ENCODE measurements around the gene HERPUD1. TPM values are rescaled to one million over a fixed set of nuclear protein-coding genes. Genes with fewer than 3 reads are reported as not detected.

The HERPUD1 gene
- total and polyA plus RNA-seq, 8 donors = 78.2 to 298 (median 203) TPM

DNA sequence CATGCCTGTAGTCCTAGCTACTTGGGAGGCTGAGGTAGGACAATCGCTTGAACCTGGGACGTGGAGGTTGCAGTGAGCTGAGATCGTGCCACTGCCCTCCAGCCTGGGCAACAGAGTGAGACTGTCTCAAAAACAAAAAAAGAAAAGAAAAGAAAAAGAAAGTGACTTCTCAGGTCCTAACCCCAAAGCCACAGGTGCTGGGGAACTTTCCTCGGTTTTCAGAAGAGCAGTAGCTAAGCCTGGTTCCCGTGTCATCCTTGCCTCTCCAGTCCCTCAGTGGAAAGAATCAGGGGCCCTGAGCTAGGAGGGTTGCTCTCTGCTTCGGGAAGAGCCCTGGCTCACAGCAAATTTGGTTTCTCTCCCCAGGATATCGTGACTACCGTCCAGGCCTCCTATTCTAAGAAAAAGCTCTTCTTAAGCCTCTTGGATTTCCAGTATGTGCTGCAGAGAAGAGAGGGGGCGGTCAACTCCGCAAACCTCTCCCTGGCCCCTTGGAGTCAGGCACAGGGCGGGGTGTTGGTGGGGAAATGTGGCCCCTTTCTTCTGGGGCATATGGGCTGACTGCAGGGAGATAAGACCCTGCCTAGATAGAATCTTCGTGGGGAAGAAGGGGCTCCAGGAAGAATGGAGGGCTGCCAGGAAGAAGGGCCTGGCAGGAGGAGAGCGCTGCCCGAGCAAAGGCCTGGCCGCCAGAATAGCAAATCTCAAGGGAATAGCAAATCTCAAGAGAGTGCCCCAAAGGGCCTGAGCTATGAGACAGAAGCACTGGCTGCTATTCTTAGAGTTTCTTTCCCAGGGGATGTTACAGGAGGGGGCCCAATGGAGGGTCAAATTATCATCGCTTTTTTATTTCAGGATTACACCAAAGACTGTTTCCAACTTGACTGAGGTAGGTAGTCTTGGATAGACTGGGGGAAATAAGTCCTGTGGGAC is 49.1 kb downstream of the HERPUD1 start:
- Histone ChIP-seq H3K4me3 (no peak overlapping the region), H3K4me1 (peaks cover 0 to 7% (median 0%) of the 10 kb centered on the region in 3 donors), H3K27ac (no peak overlapping the region), H3K9me3 (no peaks in the 10 kb centered on the region), H3K27me3 (no peaks in the 10 kb centered on the region), H3K36me3 (no peaks in the 10 kb centered on the region)
- 83 to 90% methylated on average over 16 of the region's 16 CpGs for WGBS, 2 donors
- FAIRE-seq (no peak), ATAC-seq (no peak), DNase-seq (no peak)
- intact Hi-C loops (cut with DNase I) = no loop called here
- TF ChIP-seq CTCF (IDR thresholded peaks at IDR 0.05) = no peak

GRCh38 chr16:56981729-56982271 is 49.9 kb downstream of the HERPUD1 start:
- Histone ChIP-seq H3K9me3 (no peaks in the 10 kb centered on the region), H3K4me1 (peaks cover 0 to 7% (median 0%) of the 10 kb centered on the region in 3 donors), H3K27me3 (no peaks in the 10 kb centered on the region), H3K4me3 (no peak overlapping the region), H3K36me3 (no peaks in the 10 kb centered on the region), H3K27ac (no peak overlapping the region)
- no peak for TF ChIP-seq CTCF (IDR thresholded peaks at IDR 0.05)
- 78 to 82% methylated on average over 12 of the region's 12 CpGs for WGBS, 2 donors
- intact Hi-C loops (cut with DNase I) = no loop called here
- no peak for DNase-seq
- no peak for ATAC-seq
- no peak for FAIRE-seq

- Histone ChIP-seq H3K27me3 (no peaks in the 10 kb centered on the region), H3K27ac (no peak overlapping the region), H3K4me1 (peaks cover 0 to 7% (median 0%) of the 10 kb centered on the region in 3 donors), H3K36me3 (no peaks in the 10 kb centered on the region), H3K9me3 (no peaks in the 10 kb centered on the region), H3K4me3 (no peak overlapping the region)
- FAIRE-seq (no peak), ATAC-seq (no peak), DNase-seq (no peak)
- intact Hi-C loops (cut with DNase I) = no loop called here
- WGBS, 2 donors = 74 to 91% methylated on average over 2 of the region's 2 CpGs
- no peak for TF ChIP-seq CTCF (IDR thresholded peaks at IDR 0.05)
Measured at GRCh38 chr16:56982695-56983094, 50.8 kb downstream of the HERPUD1 start.

DNA sequence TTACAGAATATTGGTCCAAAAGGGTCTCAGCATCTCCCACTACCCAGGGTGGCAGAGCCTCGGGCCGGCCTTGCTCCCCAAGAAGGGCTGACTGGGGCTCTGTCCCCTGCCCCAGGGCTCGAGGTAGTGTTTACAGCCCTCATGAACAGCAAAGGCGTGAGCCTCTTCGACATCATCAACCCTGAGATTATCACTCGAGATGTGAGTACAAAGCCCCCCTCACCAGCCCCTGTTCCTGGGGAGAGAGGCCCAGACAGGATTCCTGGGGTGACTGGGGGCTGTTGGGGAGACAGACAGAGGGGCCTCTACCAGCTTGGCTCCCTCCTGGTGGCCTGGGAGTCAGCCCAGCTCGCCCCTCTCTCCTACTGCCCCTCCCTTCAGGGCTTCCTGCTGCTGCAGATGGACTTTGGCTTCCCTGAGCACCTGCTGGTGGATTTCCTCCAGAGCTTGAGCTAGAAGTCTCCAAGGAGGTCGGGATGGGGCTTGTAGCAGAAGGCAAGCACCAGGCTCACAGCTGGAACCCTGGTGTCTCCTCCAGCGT is 51.3 kb downstream of the HERPUD1 start:
- WGBS, 2 donors = 59 to 61% methylated on average over 9 of the region's 9 CpGs
- H3K9me3 ChIP-seq = no peaks in the 10 kb centered on the region
- FAIRE-seq (no peak), ATAC-seq (peak; percentile 39 to 78 (median 68)), DNase-seq (peak in 2 of 6 donors; percentile 27 to 52)
- intact Hi-C loops (cut with DNase I) = no loop called here
- TF ChIP-seq CTCF (IDR thresholded peaks at IDR 0.05) = no peak
- peaks cover 0 to 7% (median 0%) of the 10 kb centered on the region in 3 donors for H3K4me1 ChIP-seq
- no peak overlapping the region for H3K27ac ChIP-seq
- no peaks in the 10 kb centered on the region for H3K36me3 ChIP-seq
- no peaks in the 10 kb centered on the region for H3K27me3 ChIP-seq
- no peak overlapping the region for H3K4me3 ChIP-seq
